ENCODE measurements around the gene MRPS30.

DNA sequence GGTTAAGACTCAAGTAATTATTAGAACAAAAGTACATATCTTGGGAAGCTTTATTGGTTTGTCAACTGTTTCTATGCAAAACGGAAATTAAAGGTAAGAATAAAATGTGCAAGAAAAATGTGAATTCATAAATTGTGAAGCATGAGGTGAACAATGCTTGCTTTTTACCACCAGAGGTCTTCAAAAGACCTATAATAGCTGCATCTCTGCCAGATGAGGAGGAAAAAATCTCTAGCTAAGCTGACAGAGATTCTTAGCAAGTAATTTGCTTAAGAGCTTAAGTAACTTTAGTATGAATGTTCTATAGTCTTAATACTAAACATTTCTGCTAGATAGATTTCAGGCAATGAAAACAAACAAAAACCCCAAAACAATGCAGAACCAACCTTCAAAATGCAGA is 54.1 kb downstream of the MRPS30 start:
- TF ChIP-seq CTCF (IDR thresholded peaks at IDR 0.05) = no peak
- no peak for TF ChIP-seq POLR2A (IDR thresholded peaks at IDR 0.05)

All from uterus (tissue), 2 donors.